Epidermal melanocyte (primary cell): Measurements from ENCODE around the gene CEBPA.
"Not testable (repeated sequence)": the region's sequence is repeated elsewhere in the genome, so short reads cannot be mapped to it uniquely, and the experiment has no call there.

Experiments
- DNase-seq: peaks from one replicate; pipeline ENCODE4 v3.0.0; 2011; ENCODE audit warnings: low spot score; ENCODE audit not compliant: insufficient read length

Gene CEBPA

GRCh38 chr19:33325920-33326319 is 23.6 kb upstream of the CEBPA start:
- no peak for DNase-seq

- DNase-seq: no peak
Observed at GRCh38 chr19:33324628-33325027, 22.3 kb upstream of the CEBPA start.

GRCh38 chr19:33323093-33323820 is 20.9 kb upstream of the CEBPA start:
- DNase-seq: no peak

- no peak for DNase-seq
Observed at GRCh38 chr19:33320636-33321035, 18.3 kb upstream of the CEBPA start.

- DNase-seq: not testable (repeated sequence)
Observed at GRCh38 chr19:33317991-33318390, 15.7 kb upstream of the CEBPA start.

GRCh38 chr19:33317517-33317916 is 15.2 kb upstream of the CEBPA start:
- no peak for DNase-seq

GRCh38 chr19:33316541-33317264 is 14.4 kb upstream of the CEBPA start:
- DNase-seq: no peak

GRCh38 chr19:33312808-33313207 is 10.5 kb upstream of the CEBPA start:
- DNase-seq: not testable (repeated sequence)

GRCh38 chr19:33312065-33312464 is 9.7 kb upstream of the CEBPA start:
- no peak for DNase-seq

GRCh38 chr19:33311326-33311682 is 9.0 kb upstream of the CEBPA start:
- DNase-seq: no peak

GRCh38 chr19:33310606-33311325 is 8.4 kb upstream of the CEBPA start:
- DNase-seq: no peak

GRCh38 chr19:33309826-33310225 is 7.5 kb upstream of the CEBPA start:
- no peak for DNase-seq

- no peak for DNase-seq
Observed at GRCh38 chr19:33306853-33307792, 4.8 kb upstream of the CEBPA start.

- no peak for DNase-seq
Observed at GRCh38 chr19:33306191-33306590, 3.9 kb upstream of the CEBPA start.

GRCh38 chr19:33304760-33305647 is 2.7 kb upstream of the CEBPA start:
- no peak for DNase-seq

- no peak for DNase-seq
Observed at GRCh38 chr19:33304371-33304759, 2.0 kb upstream of the CEBPA start.

GRCh38 chr19:33303791-33304345 is 1.5 kb upstream of the CEBPA start:
- DNase-seq: no peak

- peak; percentile 58 for DNase-seq
Observed at GRCh38 chr19:33302974-33303790, 848 bp upstream of the CEBPA start.

- no peak for DNase-seq
Observed at GRCh38 chr19:33301900-33302174, 497 bp downstream of the CEBPA start.
